OCI-LY7 (cell line): Measurements from ENCODE around the gene EIF3M.

Experiments
- EZH2phosphoT487 ChIP-seq: fragments of 200-600 bp; sonication (generic); IDR thresholded peaks from 2 replicates; pipeline ENCODE4 v1.6.1; 2018; ENCODE audit warnings: low read depth, borderline replicate concordance, mild to moderate bottlenecking, mixed run types, antibody characterized with exemption, low read length, moderate library complexity, mixed read lengths
- TF ChIP-seq, protein P1 (sequence below): fragments of 200-600 bp; sonication (generic); conservative IDR thresholded peaks from 2 replicates; pipeline ENCODE4 v1.5.1; 2014; ENCODE audit warnings: mild to moderate bottlenecking, antibody characterized with exemption, low read length, moderate library complexity, mixed read lengths

DNA sequence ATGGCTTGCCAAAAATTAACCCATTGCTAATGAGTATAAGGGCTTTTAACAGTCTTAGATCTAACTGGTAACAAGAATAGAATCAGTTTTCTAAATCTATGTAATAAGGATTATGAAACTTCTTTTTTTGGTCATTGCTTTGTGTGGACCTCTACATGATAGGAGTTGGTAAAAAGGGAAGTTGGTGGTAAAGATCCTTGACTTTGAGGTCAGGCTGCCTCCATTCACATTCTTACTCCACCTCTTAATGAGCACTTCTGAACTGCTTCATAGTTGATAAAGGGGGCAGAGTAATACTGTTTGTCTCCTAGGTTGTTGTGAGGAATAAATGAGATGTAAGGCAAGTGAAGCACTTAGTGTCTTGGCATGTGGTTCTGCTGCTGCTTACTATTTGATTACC lies 10.6 kb downstream of the EIF3M start:
- TF ChIP-seq, protein P1, sequence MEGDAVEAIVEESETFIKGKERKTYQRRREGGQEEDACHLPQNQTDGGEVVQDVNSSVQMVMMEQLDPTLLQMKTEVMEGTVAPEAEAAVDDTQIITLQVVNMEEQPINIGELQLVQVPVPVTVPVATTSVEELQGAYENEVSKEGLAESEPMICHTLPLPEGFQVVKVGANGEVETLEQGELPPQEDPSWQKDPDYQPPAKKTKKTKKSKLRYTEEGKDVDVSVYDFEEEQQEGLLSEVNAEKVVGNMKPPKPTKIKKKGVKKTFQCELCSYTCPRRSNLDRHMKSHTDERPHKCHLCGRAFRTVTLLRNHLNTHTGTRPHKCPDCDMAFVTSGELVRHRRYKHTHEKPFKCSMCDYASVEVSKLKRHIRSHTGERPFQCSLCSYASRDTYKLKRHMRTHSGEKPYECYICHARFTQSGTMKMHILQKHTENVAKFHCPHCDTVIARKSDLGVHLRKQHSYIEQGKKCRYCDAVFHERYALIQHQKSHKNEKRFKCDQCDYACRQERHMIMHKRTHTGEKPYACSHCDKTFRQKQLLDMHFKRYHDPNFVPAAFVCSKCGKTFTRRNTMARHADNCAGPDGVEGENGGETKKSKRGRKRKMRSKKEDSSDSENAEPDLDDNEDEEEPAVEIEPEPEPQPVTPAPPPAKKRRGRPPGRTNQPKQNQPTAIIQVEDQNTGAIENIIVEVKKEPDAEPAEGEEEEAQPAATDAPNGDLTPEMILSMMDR = no peak
- TF ChIP-seq EZH2phosphoT487 = no peak
